ENCODE results near the gene MAP3K14.
"Not testable (repeated sequence)": the region's sequence is repeated elsewhere in the genome, so short reads cannot be mapped to it uniquely, and the experiment has no call there.

Gene MAP3K14

DNA sequence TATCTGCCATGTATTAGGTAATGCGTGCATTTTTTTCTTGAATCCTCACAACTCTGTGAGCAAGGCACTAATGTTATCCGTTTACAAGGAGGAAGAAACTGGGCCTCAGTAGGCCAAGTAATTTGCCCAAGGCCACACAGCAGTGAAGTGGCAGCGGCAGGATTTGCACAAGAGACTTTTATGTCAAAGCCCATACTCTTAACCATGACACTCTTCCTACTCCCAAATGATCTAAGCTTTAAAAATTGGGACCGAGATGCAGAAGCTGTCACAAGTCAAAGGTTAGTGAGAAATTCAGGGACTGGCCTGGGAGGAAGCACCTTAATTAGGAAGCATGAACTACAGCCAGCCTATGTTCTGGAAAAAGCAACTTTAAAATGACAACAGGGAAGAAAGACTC is 10.7 kb downstream of the MAP3K14 start:
- H3K4me1 ChIP-seq (ENCODE audit: insufficient read depth, low read length): peaks cover 8% of the 10 kb centered on the region; the same call in 1 of the 2 replicates
- H3K9ac ChIP-seq (ENCODE audit: low read depth, low read length): no peak overlapping the region

GRCh38 chr17:45305530-45306087 is 11.2 kb downstream of the MAP3K14 start:
- Histone ChIP-seq H3K9ac (ENCODE audit: low read depth, low read length) (no peak overlapping the region), H3K9me3 (ENCODE audit: control insufficient read depth, insufficient read depth, low read length) (no peaks in the 10 kb centered on the region), H3K4me1 (ENCODE audit: insufficient read depth, low read length) (peaks cover 8% of the 10 kb centered on the region; the same call in 1 of the 2 replicates), H3K36me3 (ENCODE audit: insufficient read depth, low read length) (no peaks in the 10 kb centered on the region; the same call in 1 of the 2 replicates)

More for the DNA sequence above, 10.7 kb downstream of the MAP3K14 start:
- H3K36me3 ChIP-seq (ENCODE audit: insufficient read depth, low read length): no peaks in the 10 kb centered on the region; the same call in 1 of the 2 replicates
- H3K9me3 ChIP-seq (ENCODE audit: control insufficient read depth, insufficient read depth, low read length): no peaks in the 10 kb centered on the region

DNA sequence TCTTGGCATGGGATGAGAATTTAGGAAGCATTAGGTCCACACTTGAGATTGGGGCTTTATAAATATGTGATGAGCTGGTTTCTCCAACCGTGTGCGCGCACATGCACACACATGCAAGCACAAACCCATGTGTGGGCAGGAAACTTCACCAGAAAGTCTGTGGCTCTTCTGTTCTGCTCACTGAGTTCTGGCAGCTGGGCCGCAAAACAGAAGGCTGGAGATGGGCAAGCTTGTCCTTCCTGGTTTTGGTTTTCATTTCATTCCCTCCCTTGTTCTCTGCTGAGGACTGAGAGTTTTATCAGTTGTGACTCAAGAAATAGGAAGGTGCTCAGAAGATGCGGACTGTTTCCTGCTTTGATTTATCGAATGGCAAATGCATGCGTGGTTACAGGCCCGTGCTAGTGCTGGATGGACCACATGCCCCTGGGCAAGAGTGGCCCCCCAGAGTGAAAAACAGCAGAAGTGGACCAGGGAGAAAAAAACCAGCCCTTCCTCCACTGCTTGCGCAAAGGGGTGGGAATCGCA is 14.1 kb downstream of the MAP3K14 start:
- no peaks in the 10 kb centered on the region for H3K9me3 ChIP-seq (ENCODE audit: control insufficient read depth, insufficient read depth, low read length)
- H3K9ac ChIP-seq (ENCODE audit: low read depth, low read length): no peak overlapping the region
- H3K4me1 ChIP-seq (ENCODE audit: insufficient read depth, low read length): peaks cover 11% of the 10 kb centered on the region; the same call in 1 of the 2 replicates
- H3K36me3 ChIP-seq (ENCODE audit: insufficient read depth, low read length): no peaks in the 10 kb centered on the region; the same call in 1 of the 2 replicates

DNA sequence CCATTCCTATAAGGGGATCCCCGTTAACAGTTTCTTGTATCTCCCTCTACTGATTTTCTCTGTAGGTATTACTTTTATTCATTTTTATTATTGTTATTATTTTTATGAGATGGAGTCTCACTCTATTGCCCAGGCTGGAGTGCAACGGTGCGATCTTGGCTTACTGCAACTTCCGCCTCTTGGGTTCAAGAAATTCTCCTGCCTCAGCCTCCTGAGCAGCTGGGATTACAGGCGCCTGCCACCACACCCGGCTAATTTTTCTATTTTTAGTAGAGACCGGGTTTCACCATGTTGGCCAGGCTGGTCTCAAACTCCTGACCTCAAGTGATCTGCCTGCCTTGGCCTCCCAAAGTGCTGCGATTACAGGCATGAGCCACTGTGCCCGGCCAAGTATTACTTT is 14.6 kb downstream of the MAP3K14 start:
- H3K36me3 ChIP-seq (ENCODE audit: insufficient read depth, low read length); H3K9me3 ChIP-seq (ENCODE audit: control insufficient read depth, insufficient read depth, low read length); H3K9ac ChIP-seq (ENCODE audit: low read depth, low read length): not testable (repeated sequence)
- peaks cover 11% of the 10 kb centered on the region; the same call in 1 of the 2 replicates for H3K4me1 ChIP-seq (ENCODE audit: insufficient read depth, low read length)

DNA sequence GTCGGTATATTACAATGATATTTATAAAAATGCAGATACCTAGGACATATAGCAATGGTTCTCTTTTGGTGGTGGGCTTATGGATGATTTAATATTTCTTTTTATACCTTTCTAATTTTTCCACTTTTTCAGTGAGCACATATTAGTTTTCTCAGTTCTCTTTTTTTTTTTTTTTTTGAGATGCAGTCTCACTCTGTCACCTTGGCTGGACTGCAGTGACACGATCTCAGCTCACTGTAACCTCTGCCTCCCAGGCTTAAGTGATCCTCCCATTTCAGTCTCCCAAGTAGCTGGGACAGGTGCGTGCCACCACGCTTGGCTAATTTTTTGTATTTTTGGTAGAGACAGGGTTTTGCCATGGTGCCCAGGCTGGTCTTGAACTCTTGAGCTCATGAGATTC is 15.1 kb downstream of the MAP3K14 start:
- H3K4me1 ChIP-seq (ENCODE audit: insufficient read depth, low read length): peaks cover 9% of the 10 kb centered on the region; the same call in 1 of the 2 replicates
- no peak overlapping the region for H3K9ac ChIP-seq (ENCODE audit: low read depth, low read length)
- no peaks in the 10 kb centered on the region for H3K9me3 ChIP-seq (ENCODE audit: control insufficient read depth, insufficient read depth, low read length)
- no peaks in the 10 kb centered on the region; the same call in 1 of the 2 replicates for H3K36me3 ChIP-seq (ENCODE audit: insufficient read depth, low read length)

DNA sequence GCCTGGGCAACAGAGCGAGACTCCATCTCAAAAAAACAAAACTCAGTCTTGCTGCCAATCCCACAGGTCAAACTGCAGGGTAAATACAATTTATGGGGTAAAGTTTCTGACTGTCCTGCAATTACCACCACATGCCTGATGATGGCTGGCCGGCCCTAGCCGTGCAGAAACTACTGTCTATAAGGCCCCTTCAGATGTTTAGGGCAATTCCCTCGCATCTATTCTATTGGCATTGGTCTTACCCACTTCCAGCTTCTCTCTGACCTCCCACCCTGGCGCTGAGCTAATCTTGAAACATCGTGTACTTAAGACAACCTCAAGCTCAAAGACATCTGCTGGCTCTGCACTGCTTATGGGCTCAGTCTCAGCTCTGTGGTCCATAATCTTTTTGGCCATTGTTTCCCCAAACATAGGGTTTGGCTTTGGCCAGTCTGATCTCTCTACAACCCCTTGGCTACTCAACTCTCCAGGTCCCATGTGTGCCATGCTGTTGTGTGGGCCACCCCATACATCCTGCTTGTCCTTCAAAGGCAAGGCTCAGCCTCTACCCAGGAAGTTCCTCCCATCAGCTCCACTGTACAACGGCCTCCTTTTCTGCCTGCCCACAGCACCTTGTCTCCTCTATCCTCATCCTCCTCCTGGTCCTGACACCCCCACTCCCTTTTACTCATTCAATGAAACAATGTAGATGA is 16.6 kb downstream of the MAP3K14 start:
- H3K9me3 ChIP-seq (ENCODE audit: control insufficient read depth, insufficient read depth, low read length): no peaks in the 10 kb centered on the region
- 0 out of 2 replicates have a peak, but pooled peaks cover 3% of the 10 kb centered on the region for H3K4me1 ChIP-seq (ENCODE audit: insufficient read depth, low read length)
- no peak overlapping the region for H3K9ac ChIP-seq (ENCODE audit: low read depth, low read length)
- no peaks in the 10 kb centered on the region; the same call in 1 of the 2 replicates for H3K36me3 ChIP-seq (ENCODE audit: insufficient read depth, low read length)

DNA sequence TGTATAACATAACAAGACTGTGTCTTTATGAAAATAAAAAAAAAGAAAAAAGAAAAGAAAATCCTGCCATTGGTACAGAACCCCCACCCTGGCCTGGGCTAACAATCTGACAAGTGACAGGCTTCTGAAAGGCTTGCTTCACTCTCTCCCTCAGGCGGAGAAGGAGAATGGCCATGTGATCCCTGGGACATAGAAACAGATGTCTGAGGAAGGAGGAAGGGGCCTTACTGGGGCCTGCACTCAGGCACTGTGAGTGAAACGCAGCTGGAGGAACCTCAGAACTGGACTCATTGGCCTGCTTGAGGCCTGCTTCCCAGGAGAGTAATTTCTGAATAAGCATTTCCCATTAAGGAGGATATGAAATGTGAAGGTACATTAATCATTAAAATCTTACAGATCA is 17.5 kb downstream of the MAP3K14 start:
- Histone ChIP-seq H3K4me1 (ENCODE audit: insufficient read depth, low read length) (peaks cover 6% of the 10 kb centered on the region), H3K9ac (ENCODE audit: low read depth, low read length) (no peak overlapping the region)

DNA sequence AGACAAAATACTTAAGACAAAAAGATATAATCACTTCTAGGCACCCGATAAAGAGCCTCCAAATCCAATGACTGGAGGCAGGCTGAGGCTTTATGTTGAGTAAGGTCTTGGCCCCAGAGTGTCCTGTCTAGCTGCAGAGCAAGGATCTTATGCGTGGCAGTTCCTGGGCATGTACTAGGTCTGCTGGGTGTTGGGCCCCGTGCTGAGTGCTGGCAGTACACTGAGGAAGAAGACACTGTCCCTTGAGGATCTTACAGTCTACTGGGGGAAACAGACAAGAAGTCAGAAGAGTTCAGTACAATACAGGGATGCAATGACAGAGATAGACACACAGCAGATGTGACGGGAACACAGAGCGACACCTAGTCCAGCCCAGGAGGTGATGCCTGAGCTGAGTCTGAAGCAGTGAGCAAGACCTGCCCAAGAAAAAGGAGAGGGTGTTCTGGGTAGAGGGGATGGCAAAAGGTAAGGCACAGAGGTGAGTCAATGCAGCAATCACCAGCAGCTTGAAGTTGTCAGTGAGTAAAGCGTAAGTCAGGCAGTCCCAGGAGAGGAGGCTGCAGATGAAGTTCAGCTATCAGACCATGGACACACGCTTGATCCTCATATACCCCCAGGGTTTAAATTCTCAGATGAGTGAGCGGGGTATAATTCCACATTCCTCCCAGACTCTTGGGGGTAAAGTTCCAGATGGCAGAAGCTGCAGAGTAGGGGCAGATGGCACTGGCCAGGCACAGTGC is 18.1 kb downstream of the MAP3K14 start:
- H3K4me1 ChIP-seq (ENCODE audit: insufficient read depth, low read length): peaks cover 12% of the 10 kb centered on the region

More for the DNA sequence above, 17.5 kb downstream of the MAP3K14 start:
- Histone ChIP-seq H3K9me3 (ENCODE audit: control insufficient read depth, insufficient read depth, low read length) (no peaks in the 10 kb centered on the region), H3K36me3 (ENCODE audit: insufficient read depth, low read length) (no peaks in the 10 kb centered on the region; the same call in 1 of the 2 replicates)

DNA sequence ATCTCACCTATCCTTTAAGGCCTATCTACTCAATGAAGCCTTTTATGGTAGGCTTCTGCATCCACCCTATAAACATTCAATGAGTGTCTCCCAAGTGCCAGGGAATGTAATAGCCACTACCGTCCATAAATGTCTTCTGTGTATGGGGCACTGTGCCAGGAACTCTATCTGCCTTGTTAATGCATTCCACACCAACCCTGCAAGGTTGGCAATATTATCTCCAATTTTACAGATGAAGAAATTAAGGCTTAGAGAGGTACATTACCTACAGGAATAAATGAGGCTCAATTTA is 20.0 kb downstream of the MAP3K14 start:
- no peaks in the 10 kb centered on the region for H3K9me3 ChIP-seq (ENCODE audit: control insufficient read depth, insufficient read depth, low read length)
- peaks cover 20% of the 10 kb centered on the region for H3K4me1 ChIP-seq (ENCODE audit: insufficient read depth, low read length)
- H3K9ac ChIP-seq (ENCODE audit: low read depth, low read length): no peak overlapping the region
- no peaks in the 10 kb centered on the region; the same call in 1 of the 2 replicates for H3K36me3 ChIP-seq (ENCODE audit: insufficient read depth, low read length)

More for the DNA sequence above, 18.1 kb downstream of the MAP3K14 start:
- Histone ChIP-seq H3K9ac (ENCODE audit: low read depth, low read length) (no peak overlapping the region), H3K36me3 (ENCODE audit: insufficient read depth, low read length) (no peaks in the 10 kb centered on the region; the same call in 1 of the 2 replicates), H3K9me3 (ENCODE audit: control insufficient read depth, insufficient read depth, low read length) (no peaks in the 10 kb centered on the region)

GRCh38 chr17:45296003-45296832 is 20.6 kb downstream of the MAP3K14 start:
- Histone ChIP-seq H3K9ac (ENCODE audit: low read depth, low read length) (no peak overlapping the region), H3K36me3 (ENCODE audit: insufficient read depth, low read length) (0 out of 2 replicates have a peak, but pooled peaks cover under 1% of the 10 kb centered on the region), H3K9me3 (ENCODE audit: control insufficient read depth, insufficient read depth, low read length) (no peaks in the 10 kb centered on the region), H3K4me1 (ENCODE audit: insufficient read depth, low read length) (peaks cover 20% of the 10 kb centered on the region)

- Histone ChIP-seq H3K9ac (ENCODE audit: low read depth, low read length) (no peak overlapping the region), H3K36me3 (ENCODE audit: insufficient read depth, low read length) (0 out of 2 replicates have a peak, but pooled peaks cover 4% of the 10 kb centered on the region), H3K4me1 (ENCODE audit: insufficient read depth, low read length) (peaks cover 19% of the 10 kb centered on the region), H3K9me3 (ENCODE audit: control insufficient read depth, insufficient read depth, low read length) (no peaks in the 10 kb centered on the region)
These were observed 22.3 kb downstream of the MAP3K14 start for GRCh38 chr17:45294506-45294905.

- H3K9me3 ChIP-seq (ENCODE audit: control insufficient read depth, insufficient read depth, low read length): no peaks in the 10 kb centered on the region
- no peak overlapping the region for H3K9ac ChIP-seq (ENCODE audit: low read depth, low read length)
- 0 out of 2 replicates have a peak, but pooled peaks cover 4% of the 10 kb centered on the region for H3K36me3 ChIP-seq (ENCODE audit: insufficient read depth, low read length)
- peaks cover 17% of the 10 kb centered on the region for H3K4me1 ChIP-seq (ENCODE audit: insufficient read depth, low read length)
These were observed 23.2 kb downstream of the MAP3K14 start for GRCh38 chr17:45293413-45294211.
